Stomach smooth muscle (tissue), 2 donors: ENCODE results near the gene ATRIP.

Source experiments
- H3K27ac ChIP-seq: one replicate; pipeline ENCODE4 v1.7.0; 2013; ENCODE audit warnings: mild to moderate bottlenecking, low read length, inconsistent platforms
- H3K27me3 ChIP-seq, 2 donors: one replicate each; pipeline ENCODE4 v1.7.0; 2013; ENCODE audit warnings: low read length in 2 of 2; ENCODE audit not compliant: insufficient read depth in 2 of 2, control insufficient read depth in 1 of 2
- H3K36me3 ChIP-seq, 2 donors: one replicate each; pipeline ENCODE4 v1.7.0; 2013; ENCODE audit warnings: low read length in 2 of 2; ENCODE audit not compliant: control insufficient read depth in 2 of 2, insufficient read depth in 2 of 2
- H3K4me1 ChIP-seq: one replicate; pipeline ENCODE4 v1.7.0; 2013; ENCODE audit warnings: low read length; ENCODE audit not compliant: control insufficient read depth, insufficient read depth
- H3K4me3 ChIP-seq, 2 donors: one replicate each; pipeline ENCODE4 v1.7.0; 2013; ENCODE audit warnings: low read length in 2 of 2
- H3K9ac ChIP-seq, 2 donors: one replicate each; pipeline ENCODE4 v1.7.0; 2013; ENCODE audit warnings: low read length in 2 of 2, mild to moderate bottlenecking in 1 of 2
- H3K9me3 ChIP-seq, 2 donors: one replicate each; pipeline ENCODE4 v1.7.0; 2013; ENCODE audit warnings: low read length in 2 of 2; ENCODE audit not compliant: control insufficient read depth in 2 of 2
- donor health status: healthy.
- donor health status: Pancreatic carcinoma.

Gene ATRIP

GRCh38 chr3:48404440-48405342 is 41.8 kb upstream of the ATRIP start:
- no peak overlapping the region for H3K4me3 ChIP-seq
- peaks cover 33 to 49% of the 10 kb centered on the region in 2 donors for H3K36me3 ChIP-seq
- no peaks in the 10 kb centered on the region for H3K27me3 ChIP-seq
- peaks cover 19% of the 10 kb centered on the region for H3K4me1 ChIP-seq
- no peaks in the 10 kb centered on the region for H3K9me3 ChIP-seq
- peak overlapping the region; percentile 96 for H3K27ac ChIP-seq
- no peak overlapping the region for H3K9ac ChIP-seq

GRCh38 chr3:48405343-48405881 is 41.1 kb upstream of the ATRIP start:
- H3K27me3 ChIP-seq, result no peaks in the 10 kb centered on the region
- peaks cover 19% of the 10 kb centered on the region for H3K4me1 ChIP-seq
- H3K9me3 ChIP-seq, result no peaks in the 10 kb centered on the region
- no peak overlapping the region for H3K4me3 ChIP-seq
- peak overlapping the region; percentile 96 for H3K27ac ChIP-seq
- no peak overlapping the region for H3K9ac ChIP-seq
- H3K36me3 ChIP-seq, result peaks cover 38 to 56% of the 10 kb centered on the region in 2 donors

GRCh38 chr3:48405971-48406370 is 40.6 kb upstream of the ATRIP start:
- peak overlapping the region; percentile 96 for H3K27ac ChIP-seq
- H3K36me3 ChIP-seq, result peaks cover 39 to 62% of the 10 kb centered on the region in 2 donors
- peaks cover 18% of the 10 kb centered on the region for H3K4me1 ChIP-seq
- no peaks in the 10 kb centered on the region for H3K9me3 ChIP-seq
- H3K9ac ChIP-seq, result no peak overlapping the region
- no peaks in the 10 kb centered on the region for H3K27me3 ChIP-seq
- H3K4me3 ChIP-seq, result no peak overlapping the region

DNA sequence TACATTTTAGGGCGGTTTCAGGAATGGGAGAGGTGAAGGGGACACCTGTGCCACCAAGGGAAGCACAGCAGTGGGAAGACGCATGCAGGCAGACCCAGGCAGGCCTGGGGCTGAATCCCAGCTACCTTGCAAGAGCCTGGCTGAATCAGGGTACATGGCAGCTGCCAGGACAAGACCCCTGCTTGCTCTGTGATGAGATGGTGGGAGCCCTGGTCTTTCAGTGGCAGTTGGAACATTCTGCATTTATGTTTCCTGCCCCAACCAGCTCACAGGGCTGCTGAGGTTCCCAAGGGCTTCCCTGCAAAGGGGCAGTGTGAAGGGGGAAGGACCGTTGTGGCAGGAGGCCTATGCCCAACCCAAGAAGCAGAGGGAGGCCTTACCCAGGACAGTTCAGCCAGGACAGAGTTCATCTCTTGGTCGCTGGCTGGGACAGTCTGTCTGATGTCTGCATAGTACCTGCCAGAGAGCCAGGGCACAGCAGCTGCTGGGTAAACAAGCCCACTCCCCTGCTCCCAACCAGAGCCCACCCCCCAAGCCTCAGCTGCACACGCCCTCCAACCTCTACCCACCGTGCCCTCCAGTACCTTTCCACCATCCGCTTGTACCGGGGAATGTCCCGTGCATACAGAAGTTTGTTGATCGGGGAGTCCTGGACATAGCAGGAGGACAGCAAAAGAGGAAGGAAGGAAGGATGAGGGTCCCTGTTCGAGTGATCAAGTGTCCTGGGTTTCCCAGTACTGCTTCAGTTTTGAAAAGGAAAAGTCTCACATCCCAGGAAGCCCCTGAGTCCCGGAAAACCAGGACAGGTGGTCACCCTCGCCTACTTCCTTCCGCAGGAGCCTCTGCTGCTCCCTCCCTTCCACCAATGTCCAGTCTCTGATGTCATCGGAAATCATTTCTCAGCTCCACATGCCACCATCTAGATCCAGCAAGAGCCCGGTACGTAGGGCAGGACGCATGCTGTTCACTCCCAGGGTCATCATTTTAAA is 39.8 kb upstream of the ATRIP start:
- H3K36me3 ChIP-seq, result peaks cover 42 to 69% of the 10 kb centered on the region in 2 donors
- peak overlapping the region in 1 of 2 donors; percentile 21 for H3K9ac ChIP-seq
- peaks cover 11% of the 10 kb centered on the region for H3K4me1 ChIP-seq
- H3K27ac ChIP-seq, result peak overlapping the region; percentile 96
- no peak overlapping the region for H3K4me3 ChIP-seq
- no peaks in the 10 kb centered on the region for H3K9me3 ChIP-seq
- H3K27me3 ChIP-seq, result no peaks in the 10 kb centered on the region

- Histone ChIP-seq H3K27ac (peak overlapping the region; percentile 96), H3K27me3 (no peaks in the 10 kb centered on the region), H3K4me3 (no peak overlapping the region), H3K9me3 (no peaks in the 10 kb centered on the region), H3K9ac (peak overlapping the region in 1 of 2 donors; percentile 21), H3K36me3 (peaks cover 50 to 77% of the 10 kb centered on the region in 2 donors), H3K4me1 (peaks cover 5% of the 10 kb centered on the region)
Observed at GRCh38 chr3:48407542-48408099, 38.9 kb upstream of the ATRIP start.

DNA sequence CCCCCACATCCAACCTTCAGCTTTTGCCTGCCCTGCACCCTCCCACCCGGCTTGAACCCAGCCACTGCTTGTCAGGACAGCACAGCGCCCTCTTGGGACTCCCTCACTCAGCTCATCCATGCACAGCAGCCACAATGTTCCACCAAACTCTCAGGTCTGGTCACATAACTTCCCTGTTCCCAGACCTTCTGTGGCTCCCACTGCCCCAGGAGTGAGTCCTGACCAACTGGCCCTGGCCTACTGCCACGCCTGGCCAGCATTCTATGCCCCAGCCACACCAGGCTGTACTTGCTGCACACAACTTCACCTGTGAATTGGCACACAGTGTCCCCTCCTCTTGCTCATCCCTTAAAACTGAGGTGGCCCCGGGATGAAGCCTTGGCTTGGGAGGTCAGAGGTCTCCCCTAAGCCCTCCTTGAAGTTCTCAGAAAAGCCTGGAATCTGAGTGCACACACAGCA is 37.7 kb upstream of the ATRIP start:
- Histone ChIP-seq H3K27me3 (no peaks in the 10 kb centered on the region), H3K4me3 (no peak overlapping the region), H3K27ac (peak overlapping the region; percentile 46), H3K9ac (no peak overlapping the region), H3K4me1 (peaks cover 8% of the 10 kb centered on the region), H3K36me3 (peaks cover 51 to 79% of the 10 kb centered on the region in 2 donors), H3K9me3 (no peaks in the 10 kb centered on the region)

DNA sequence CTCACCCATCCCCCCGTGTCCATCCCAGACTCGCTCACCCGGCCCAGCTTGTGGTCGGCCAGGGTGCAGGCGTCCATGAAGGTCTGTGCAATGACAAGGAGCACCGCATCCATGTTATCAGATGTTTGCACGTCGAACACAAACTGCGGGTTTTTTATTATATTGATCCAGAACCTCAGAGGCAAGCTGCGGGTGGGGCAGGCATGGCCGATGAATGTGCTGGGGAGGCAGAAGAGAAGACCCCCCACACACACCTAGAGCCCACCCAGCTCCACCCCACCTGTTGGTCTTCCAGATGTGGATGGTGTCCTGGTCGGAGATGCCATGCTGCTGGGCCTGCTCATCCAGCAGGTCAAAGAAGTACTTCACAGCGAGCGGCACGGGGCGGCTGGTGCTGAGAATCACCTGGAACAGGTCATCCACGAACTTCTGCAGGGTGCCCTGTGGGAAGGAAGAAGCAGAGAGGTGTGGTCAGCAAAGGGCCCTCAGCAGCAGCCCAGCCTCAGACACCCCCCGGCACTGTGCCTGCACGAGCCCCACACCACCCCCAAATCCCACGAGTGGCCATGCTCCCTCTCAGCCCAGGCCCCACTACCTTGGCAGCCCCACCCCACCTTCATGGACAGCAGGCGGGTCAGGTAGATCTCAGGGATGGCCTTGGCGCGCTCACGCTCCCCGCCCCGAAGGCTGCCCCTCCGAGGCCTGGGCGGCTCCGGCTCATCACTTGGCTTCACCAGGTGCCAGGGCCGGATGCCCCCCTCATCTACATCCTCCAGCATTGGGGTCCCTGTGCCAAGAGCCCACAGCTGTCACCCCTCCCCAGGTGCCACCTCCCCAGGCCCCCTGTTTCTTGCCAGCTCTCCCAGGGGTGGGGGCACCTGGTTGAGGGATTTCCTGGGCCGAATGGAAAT is 37.0 kb upstream of the ATRIP start:
- H3K36me3 ChIP-seq, result peaks cover 44 to 77% of the 10 kb centered on the region in 2 donors
- no peak overlapping the region for H3K9ac ChIP-seq
- H3K27ac ChIP-seq, result peak overlapping the region; percentile 37
- peaks cover 15% of the 10 kb centered on the region for H3K4me1 ChIP-seq
- no peaks in the 10 kb centered on the region for H3K27me3 ChIP-seq
- no peaks in the 10 kb centered on the region for H3K9me3 ChIP-seq
- H3K4me3 ChIP-seq, result no peak overlapping the region

GRCh38 chr3:48410205-48411040 is 36.1 kb upstream of the ATRIP start:
- H3K9ac ChIP-seq, result no peak overlapping the region
- peaks cover 39 to 76% of the 10 kb centered on the region in 2 donors for H3K36me3 ChIP-seq
- H3K4me1 ChIP-seq, result peaks cover 21% of the 10 kb centered on the region
- H3K9me3 ChIP-seq, result no peaks in the 10 kb centered on the region
- H3K4me3 ChIP-seq, result no peak overlapping the region
- no peaks in the 10 kb centered on the region for H3K27me3 ChIP-seq
- peak overlapping the region; percentile 37 for H3K27ac ChIP-seq

DNA sequence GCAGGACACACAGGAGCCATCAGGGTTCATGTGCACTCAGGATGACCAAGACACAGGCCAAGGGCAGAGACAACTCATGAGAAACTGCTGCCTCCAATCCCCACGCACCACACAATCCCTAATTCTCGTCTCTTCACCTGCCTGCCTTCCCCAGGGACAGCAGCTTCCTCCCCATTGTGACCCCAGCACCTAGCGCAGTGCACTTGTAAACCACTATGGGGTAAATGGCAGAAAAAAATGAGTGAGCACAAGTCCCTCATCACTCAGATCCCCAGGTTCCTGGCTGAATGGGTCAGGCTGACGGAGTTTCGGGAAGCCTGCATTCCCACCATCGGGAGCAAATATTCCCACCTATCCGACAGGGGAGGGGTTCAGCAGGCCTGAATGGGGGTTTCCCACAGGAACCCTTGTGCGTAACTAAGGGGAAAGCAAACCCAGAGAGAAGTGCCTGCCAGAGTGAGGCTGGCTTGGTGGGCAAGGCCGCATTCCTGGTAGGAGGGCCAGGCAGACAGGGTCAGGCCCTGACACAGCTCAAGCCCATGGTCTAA is 35.4 kb upstream of the ATRIP start:
- Histone ChIP-seq H3K27ac (peak overlapping the region; percentile 37), H3K36me3 (peaks cover 38 to 77% of the 10 kb centered on the region in 2 donors), H3K4me1 (peaks cover 21% of the 10 kb centered on the region), H3K4me3 (no peak overlapping the region), H3K9ac (no peak overlapping the region), H3K9me3 (no peaks in the 10 kb centered on the region), H3K27me3 (no peaks in the 10 kb centered on the region)
